ENCODE measurements around the gene ADGRL3. TPM values are rescaled to one million over a fixed set of nuclear protein-coding genes. Genes with fewer than 3 reads are reported as not detected.

ADGRL3 gene
- total and polyA plus RNA-seq, 9 donors: 0.88 to 9.5 (median 2.5) TPM

DNA sequence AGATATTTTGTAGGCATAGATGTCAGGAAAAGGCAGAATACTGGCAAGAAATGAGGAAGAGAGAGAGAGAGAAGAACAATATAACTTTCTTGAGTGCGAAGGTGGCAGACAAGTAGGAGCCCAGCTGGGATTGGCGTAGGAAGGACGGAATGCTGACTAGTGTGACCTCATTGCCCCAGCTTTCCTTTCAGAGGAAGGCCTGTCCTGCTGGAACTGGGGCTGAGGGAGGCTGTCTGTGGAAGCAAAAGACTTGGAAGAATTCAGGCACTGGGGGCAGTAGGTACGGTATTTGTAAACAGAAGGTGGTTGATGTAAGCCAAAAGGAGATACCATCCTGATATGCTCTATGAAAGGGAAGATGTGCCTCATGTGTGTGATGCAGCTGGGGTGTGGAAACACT lies 818.4 kb downstream of the ADGRL3 start:
- DNase-seq: no peak
- H3K27me3 ChIP-seq: no peaks in the 10 kb centered on the region
- WGBS, 3 donors: 88 to 92% (median 91%) methylated on average over 4 of the region's 4 CpGs
- no peaks in the 10 kb centered on the region for H3K9me3 ChIP-seq
- no peaks in the 10 kb centered on the region for H3K4me1 ChIP-seq (ENCODE audit: insufficient read depth)
- intact Hi-C loops (cut with DNase I): no loop called here
- no peak overlapping the region for H3K4me3 ChIP-seq
- H3K27ac ChIP-seq: no peak overlapping the region
- H3K36me3 ChIP-seq: no peaks in the 10 kb centered on the region
- TF ChIP-seq, protein P1, sequence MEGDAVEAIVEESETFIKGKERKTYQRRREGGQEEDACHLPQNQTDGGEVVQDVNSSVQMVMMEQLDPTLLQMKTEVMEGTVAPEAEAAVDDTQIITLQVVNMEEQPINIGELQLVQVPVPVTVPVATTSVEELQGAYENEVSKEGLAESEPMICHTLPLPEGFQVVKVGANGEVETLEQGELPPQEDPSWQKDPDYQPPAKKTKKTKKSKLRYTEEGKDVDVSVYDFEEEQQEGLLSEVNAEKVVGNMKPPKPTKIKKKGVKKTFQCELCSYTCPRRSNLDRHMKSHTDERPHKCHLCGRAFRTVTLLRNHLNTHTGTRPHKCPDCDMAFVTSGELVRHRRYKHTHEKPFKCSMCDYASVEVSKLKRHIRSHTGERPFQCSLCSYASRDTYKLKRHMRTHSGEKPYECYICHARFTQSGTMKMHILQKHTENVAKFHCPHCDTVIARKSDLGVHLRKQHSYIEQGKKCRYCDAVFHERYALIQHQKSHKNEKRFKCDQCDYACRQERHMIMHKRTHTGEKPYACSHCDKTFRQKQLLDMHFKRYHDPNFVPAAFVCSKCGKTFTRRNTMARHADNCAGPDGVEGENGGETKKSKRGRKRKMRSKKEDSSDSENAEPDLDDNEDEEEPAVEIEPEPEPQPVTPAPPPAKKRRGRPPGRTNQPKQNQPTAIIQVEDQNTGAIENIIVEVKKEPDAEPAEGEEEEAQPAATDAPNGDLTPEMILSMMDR (IDR thresholded peaks at IDR 0.05): no peak
- TF ChIP-seq EP300 (IDR thresholded peaks at IDR 0.05) (no peak), POLR2A (IDR thresholded peaks at IDR 0.05) (no peak)

DNA sequence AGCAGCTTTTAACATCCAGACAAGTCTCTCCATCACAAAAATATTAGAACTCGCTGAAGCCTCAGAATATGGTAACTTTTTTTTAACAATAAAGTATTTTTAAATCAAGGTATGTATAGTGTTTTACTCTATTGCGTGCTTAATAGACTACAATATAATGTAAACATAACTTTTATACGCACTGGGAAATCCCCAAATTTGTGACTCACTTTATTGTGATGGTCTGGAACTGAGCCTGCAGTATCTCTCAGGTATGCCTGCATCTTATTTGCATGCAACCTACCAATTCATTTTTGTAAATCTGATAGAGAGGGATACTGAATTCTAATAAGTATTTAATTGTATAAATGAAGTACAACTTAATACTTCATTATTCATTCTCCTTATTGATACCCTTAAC lies 823.5 kb downstream of the ADGRL3 start:
- no peaks in the 10 kb centered on the region for H3K36me3 ChIP-seq
- no peak overlapping the region for H3K4me3 ChIP-seq
- intact Hi-C loops (cut with DNase I): no loop called here
- TF ChIP-seq EP300 (IDR thresholded peaks at IDR 0.05): no peak
- TF ChIP-seq, protein P1 (IDR thresholded peaks at IDR 0.05): no peak
- TF ChIP-seq POLR2A (IDR thresholded peaks at IDR 0.05): no peak
- H3K27ac ChIP-seq: no peak overlapping the region
- no peaks in the 10 kb centered on the region for H3K4me1 ChIP-seq (ENCODE audit: insufficient read depth)
- H3K9me3 ChIP-seq: no peaks in the 10 kb centered on the region
- H3K27me3 ChIP-seq: no peaks in the 10 kb centered on the region
- WGBS, 3 donors: 86 to 93% (median 89%) methylated on average over 3 of the region's 3 CpGs
- no peak for DNase-seq

DNA sequence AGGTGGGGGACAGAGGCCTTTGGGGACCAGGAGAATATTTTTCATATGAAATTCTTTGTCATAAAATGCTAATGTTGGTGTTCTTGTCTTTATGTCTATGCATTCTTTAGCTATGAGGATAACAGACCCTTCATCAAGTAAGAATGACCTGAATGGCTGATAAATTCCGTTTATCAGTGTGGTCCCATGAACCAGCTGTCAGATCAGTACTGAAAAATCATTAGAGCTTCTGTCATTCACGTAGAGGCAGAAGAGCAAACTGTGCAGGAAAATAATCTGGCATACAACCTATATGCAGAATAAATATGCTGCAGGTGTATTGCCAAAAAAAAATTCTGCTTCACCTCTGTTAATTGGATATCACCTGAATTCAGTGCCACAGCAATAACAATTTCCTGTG lies 828.6 kb downstream of the ADGRL3 start:
- 43 to 55% (median 44%) methylated on average over 2 of the region's 2 CpGs for WGBS, 3 donors
- Histone ChIP-seq H3K27ac (no peak overlapping the region), H3K27me3 (peaks cover 3% of the 10 kb centered on the region), H3K9me3 (no peaks in the 10 kb centered on the region), H3K4me3 (no peak overlapping the region), H3K4me1 (ENCODE audit: insufficient read depth) (no peaks in the 10 kb centered on the region), H3K36me3 (no peaks in the 10 kb centered on the region)
- TF ChIP-seq, protein P1 (IDR thresholded peaks at IDR 0.05): no peak
- intact Hi-C loops (cut with DNase I): no loop called here
- no peak for DNase-seq

DNA sequence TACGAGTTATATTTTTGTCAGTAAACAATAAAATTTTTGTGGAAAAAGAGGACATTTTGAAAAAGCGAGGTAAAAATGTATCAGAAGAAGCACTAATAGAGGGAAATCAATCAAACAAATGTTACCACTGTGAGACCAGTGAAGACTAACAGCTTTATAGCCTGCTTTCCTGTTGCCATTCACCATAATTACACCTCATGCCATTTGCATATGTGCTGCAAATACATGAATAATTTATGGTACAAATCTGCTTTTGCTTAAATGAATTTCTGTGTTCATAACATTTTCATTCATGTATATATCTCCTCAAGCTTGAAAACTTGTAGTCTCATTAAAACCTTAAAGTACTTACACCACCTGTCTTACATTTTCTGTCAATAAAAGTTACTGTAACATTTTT lies 830.8 kb downstream of the ADGRL3 start:
- no peak for DNase-seq
- no peaks in the 10 kb centered on the region for H3K36me3 ChIP-seq
- TF ChIP-seq, protein P1 (IDR thresholded peaks at IDR 0.05): no peak
- TF ChIP-seq POLR2A (IDR thresholded peaks at IDR 0.05): no peak
- no peak for TF ChIP-seq EP300 (IDR thresholded peaks at IDR 0.05)
- intact Hi-C loops (cut with DNase I): no loop called here
- WGBS, 3 donors: 87 to 92% (median 92%) methylated on average over 2 of the region's 2 CpGs
- H3K9me3 ChIP-seq: no peaks in the 10 kb centered on the region
- H3K27ac ChIP-seq: no peak overlapping the region
- no peaks in the 10 kb centered on the region for H3K4me1 ChIP-seq (ENCODE audit: insufficient read depth)
- no peak overlapping the region for H3K4me3 ChIP-seq
- peaks cover 3% of the 10 kb centered on the region for H3K27me3 ChIP-seq

DNA sequence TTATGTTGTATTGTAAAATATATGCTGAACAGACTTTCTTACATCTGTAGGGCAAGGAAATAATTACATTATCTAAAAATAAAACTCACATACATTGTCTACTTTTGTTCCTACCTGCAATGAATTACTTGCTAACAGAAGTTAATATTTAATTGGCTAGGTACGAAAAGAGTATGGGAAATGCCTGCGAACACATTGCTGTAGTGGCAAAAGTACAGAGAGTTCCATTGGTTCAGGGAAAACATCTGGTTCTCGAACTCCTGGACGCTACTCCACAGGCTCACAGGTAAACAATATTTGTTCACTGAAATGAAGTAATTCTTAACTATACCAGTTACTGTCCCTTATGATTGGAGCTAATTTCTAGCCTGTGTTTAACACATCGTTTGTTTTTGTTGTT lies 837.4 kb downstream of the ADGRL3 start:
- Histone ChIP-seq H3K4me1 (ENCODE audit: insufficient read depth) (no peaks in the 10 kb centered on the region), H3K27me3 (no peaks in the 10 kb centered on the region), H3K27ac (no peak overlapping the region), H3K36me3 (no peaks in the 10 kb centered on the region), H3K9me3 (no peaks in the 10 kb centered on the region), H3K4me3 (no peak overlapping the region)
- no peak for DNase-seq
- intact Hi-C loops (cut with DNase I): no loop called here
- WGBS, 3 donors: 80 to 89% (median 82%) methylated on average over 5 of the region's 5 CpGs
- no peak for TF ChIP-seq EP300 (IDR thresholded peaks at IDR 0.05)
- TF ChIP-seq POLR2A (IDR thresholded peaks at IDR 0.05): no peak
- TF ChIP-seq, protein P1 (IDR thresholded peaks at IDR 0.05): no peak
